Middle frontal gyrus (tissue), 1 donor: ENCODE data around the gene NOC2L.
A peak's percentile ranks its signal among the peaks of the same experiment; 100 is the strongest.

Experiments
- DNase-seq: peaks from one replicate; pipeline ENCODE4 v3.0.0-alpha.2; 2015; ENCODE audit warnings: low spot score; ENCODE audit errors: extremely low spot score

NOC2L gene

DNA sequence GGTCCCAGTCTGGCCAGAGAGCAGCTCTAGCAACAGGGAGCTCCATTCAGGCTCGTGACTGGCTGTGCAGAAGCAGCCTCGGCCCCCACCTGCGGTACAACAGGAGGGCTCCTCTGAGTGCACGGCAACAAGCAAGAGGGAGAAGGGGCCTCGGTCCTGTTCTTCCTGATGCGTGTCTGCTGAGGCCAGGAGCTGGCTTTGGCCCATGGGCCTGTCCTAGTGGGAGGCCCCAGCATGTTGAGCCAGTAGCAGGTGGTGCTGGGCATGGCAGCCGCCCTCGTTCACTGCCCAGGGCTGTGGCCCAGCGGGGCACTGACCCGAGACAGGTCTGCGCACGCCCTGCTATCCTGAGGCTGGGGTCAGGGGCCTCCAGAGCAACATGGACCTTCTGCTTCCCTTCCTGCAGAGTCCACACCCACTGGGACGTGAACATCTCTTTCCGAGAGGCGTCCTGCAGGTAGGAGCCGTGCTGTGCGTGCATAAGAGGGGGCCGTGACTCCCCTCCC is 28.4 kb downstream of the NOC2L start:
- DNase-seq, result no peak

DNA sequence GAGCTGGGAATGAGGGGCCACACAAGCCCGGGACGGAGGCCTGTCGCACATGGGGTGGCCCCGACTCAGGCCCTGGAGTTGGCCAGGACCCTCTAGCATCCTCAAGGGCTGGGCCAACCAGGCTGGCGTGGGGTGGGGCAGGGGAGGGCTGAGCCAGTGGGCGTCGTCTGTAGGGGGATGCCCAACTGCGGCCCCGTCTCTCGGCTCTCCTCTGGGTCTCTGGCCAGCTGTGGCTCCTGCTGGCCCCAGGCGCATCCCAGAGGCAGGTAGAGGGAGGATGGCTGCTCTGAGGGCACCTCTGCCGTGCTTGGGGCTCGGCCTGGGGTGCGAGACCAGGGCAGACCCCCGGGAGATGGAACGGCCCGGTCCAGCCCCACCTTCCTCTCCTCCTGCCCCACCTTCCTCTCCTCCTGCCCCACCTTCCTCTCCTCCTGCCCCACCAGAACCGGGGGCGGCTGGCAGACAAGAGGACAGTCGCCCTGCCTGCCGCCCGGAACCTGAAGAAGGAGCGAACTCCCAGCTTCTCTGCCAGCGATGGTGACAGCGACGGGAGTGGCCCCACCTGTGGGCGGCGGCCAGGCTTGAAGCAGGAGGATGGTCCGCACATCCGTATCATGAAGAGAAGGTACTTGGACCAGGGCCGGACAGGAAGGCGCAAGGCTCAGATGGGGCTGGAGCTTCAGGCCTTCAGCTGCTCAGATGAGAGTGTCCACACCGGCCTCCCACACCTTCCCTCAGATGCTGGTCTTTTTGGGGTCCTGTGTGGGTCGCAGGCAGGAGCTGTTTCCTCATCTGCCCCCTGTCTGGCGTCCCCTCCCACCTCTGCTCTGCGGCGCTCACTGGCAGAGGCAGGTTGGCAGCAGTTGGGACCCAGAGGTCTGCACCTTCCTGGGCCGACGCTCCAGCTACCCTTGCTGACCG is 29.1 kb downstream of the NOC2L start:
- DNase-seq, result no peak

DNA sequence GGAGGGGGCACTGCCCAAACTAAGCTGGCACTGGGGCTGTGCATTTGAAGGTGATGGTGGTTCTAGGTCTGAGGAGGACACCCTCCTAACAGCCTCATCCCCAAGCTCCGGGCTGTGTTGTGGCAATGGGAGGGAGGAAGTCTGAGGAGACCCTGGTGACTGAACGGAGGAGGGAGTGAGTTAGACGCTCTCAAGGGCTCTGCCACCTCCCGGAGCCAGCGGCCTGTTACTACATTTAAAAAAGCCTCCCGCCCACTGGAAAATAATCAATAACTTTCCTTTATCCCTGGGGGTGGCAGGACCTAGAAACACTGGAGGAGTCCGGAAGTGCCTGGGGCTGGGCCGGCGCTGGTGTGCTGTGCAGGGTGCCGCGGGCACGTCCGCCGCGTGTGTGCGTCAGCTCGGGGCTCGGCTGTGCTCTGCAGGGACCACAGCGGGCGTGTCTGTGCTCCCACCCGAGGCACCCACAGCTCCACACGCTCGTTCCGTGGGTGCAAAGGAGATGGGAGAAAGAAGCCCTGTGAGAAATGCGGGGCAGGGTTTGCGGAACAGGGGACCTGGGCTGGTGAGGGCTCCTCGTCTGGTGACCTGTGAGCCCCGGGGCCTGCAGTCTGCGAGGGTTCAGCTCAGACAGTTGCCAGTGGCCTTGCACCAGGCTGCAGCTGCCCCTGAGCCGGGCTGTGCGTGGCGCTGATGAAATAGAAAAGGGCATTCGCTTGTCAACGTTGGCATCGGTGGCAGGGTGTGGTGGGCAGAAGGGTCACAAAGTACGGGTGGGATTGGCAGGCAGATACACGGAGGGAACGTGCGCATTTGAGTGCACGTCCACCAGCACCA is 30.0 kb downstream of the NOC2L start:
- DNase-seq, result no peak

DNA sequence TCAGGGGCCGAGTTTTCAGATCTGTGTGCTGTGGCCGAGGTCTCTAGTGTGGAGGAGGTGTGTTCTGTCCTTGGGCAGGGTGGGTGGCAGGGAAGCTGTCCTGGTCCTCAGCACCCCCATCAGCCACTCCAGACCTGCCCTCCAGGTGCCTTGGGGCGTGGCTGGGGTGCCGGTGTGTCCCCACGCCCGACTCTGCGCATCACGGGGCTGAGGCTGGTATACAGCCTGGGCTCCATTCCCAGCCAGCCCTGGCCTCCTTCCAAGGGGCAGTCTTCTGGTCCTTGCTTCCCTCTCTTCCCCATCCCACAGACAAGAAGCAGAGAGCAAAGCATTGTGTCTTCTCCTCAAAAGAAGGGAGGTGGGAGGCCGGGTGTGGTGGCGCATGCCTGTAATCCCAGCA is 31.3 kb downstream of the NOC2L start:
- DNase-seq, result no peak

DNA sequence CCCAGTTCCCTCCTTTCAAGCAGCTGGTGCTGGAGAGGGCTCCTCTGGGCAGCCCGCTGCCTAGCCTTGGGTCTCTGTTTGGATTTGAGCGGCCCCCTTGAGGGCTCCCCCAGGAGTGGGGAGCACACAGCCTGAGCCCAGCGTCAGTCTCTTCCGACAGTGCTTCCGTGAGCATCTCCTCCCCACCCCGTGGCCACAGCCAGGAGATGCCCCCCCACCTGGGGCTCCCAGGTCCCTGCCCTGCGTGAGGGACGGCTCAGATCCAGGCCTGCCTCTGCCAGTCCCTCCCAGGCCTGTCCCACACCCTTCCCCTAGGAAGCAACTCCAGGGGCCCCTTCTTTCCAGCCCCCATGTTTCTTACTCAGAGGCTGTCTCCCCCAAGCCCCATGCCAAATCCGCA is 31.8 kb downstream of the NOC2L start:
- no peak for DNase-seq

DNA sequence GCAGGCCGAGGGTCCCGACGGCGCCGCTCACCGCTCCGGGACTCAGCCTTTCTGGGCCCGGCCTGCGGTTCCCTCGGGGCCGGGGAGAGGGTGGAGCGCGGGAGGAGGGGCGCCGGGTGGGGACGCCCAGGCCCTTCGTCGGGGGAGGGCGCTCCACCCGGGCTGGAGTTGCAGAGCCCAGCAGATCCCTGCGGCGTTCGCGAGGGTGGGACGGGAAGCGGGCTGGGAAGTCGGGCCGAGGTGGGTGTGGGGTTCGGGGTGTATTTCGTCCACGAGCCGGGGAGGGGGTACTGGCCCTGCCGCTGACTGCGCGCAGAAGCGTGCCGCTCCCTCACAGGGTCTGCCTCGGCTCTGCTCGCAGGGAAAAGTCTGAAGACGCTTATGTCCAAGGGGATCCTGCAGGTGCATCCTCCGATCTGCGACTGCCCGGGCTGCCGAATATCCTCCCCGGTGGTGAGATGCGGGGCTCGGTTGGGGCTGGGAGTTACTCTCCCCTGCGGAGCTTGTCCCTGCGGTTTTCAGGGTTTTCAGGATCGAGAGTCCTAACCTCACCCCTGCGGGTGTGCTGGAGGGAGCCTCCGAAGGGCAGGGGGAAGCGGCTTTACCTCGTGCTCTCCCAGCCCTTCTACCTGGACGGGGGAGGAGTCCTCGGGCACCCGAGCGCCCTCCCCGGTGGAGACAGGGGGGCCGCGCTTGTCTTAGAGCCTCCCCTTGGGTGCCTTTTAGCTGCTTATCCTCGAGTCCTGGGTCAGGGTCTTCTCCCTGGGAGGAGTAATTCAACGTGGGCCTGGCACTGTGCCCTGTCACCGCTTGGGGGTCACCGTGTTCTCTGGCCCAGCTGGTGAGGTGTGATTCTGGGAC is 33.3 kb downstream of the NOC2L start:
- no peak for DNase-seq

DNA sequence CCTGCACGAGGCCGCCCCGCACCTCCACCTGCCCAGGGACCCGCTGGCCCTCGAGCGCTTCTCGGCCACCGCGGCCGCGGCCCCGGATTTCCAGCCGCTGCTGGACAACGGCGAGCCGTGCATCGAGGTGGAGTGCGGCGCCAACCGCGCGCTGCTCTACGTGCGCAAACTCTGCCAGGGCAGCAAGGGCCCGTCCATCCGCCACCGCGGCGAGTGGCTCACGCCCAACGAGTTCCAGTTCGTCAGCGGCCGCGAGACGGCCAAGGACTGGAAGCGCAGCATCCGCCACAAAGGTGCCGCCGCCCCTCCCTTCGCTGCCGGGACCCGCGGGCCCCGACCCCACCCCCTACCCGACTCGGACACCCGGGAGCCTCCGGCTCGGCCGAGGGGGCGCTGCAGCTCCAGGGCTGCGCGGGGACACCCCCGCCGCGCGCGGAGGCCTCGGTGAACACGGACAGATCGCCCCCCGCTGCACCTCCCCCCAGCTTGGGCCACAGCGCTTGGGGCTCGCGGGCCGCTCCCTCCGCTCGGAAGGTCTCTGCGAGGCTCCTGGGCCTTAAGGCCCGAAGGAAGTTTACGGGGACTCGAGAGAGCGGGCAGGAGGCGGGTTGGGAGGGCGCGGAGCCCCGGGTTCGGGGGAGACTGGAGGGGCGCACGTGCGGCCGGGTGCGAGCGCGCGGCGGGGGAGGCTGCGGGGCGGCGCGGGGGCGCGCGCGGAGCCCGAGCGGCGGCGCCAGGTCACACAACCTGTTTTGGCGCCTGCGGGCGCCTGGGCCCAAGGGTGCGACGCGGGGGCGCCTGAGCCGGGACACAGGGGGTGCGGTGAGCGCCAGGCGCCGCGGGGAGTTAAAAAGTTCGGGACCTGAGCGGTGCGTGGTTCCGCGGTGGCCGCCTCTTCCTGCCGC is 34.1 kb downstream of the NOC2L start:
- no peak for DNase-seq

DNA sequence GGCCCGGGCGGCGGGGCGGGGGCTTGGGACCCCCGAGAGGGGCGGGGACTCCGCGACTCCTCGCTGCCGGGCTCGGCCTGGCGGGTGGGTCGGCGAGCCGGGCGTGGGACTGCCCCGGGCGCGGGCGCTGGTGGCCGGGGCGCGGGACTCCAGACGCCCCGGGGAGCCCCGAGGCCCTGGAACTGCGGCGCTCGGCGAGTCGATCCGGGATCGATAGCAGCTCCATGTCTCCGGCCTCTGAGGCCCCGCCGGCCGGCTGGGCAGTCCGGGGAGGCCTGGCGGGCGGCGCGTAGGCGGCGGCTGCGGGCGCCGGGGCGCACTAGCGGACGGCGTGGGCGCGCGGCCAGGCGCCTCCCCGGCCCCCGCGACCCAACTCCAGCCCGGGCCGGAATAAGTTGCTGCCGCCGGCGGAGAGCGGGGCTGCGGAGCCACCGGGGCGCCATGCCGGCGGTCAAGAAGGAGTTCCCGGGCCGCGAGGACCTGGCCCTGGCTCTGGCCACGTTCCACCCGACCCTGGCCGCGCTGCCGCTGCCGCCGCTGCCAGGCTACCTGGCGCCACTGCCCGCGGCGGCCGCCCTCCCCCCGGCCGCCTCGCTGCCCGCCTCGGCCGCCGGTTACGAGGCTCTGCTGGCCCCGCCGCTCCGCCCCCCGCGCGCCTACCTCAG is 34.9 kb downstream of the NOC2L start:
- no peak for DNase-seq

DNA sequence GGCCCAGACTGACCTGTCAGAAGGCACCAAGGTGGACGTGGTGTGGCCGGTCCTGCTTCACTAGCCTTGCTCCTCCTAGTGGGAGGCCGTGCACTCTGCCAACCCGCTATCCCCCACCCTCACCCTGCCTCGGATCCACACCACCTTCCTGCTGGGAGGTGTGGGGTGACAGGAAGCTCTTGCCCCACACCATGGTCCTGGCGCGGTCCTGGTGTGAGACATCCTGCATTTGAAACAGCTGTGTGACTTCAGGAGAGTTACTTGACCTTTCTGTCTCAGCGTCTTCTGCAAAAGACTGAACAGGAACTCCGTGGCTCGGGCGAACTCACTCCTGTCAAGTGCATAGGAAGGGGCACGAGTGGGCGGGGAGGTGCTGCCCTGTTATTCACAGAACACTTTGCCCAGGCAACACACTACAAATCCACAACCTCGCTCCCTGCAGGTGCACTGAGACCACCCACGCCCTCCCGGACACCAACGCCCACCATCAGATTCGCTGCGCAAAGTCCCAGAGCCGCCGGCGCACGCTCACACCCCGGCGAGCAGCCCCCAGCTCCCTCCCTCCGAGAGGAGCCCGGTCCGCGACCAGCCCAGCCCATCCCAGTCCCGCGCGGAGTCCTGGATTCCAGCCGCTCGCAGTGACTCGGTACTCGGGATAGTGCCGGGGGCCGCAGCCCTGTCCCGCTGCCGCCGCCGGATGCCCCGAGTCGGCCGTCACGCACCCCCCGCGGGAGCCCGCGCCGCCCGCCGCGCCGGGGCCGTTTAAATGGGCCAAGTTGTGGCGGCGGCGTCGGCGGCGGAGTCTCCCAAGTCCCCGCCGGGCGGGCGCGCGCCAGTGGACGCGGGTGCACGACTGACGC is 35.7 kb downstream of the NOC2L start, which contains the start of gene SAMD11:
TSS of gene SAMD11 (plus strand) at position 793 of the 860 bp plus-strand sequence. CDS start 509 bp downstream, outside the sequence.
- DNase-seq, result peak; percentile 57

DNA sequence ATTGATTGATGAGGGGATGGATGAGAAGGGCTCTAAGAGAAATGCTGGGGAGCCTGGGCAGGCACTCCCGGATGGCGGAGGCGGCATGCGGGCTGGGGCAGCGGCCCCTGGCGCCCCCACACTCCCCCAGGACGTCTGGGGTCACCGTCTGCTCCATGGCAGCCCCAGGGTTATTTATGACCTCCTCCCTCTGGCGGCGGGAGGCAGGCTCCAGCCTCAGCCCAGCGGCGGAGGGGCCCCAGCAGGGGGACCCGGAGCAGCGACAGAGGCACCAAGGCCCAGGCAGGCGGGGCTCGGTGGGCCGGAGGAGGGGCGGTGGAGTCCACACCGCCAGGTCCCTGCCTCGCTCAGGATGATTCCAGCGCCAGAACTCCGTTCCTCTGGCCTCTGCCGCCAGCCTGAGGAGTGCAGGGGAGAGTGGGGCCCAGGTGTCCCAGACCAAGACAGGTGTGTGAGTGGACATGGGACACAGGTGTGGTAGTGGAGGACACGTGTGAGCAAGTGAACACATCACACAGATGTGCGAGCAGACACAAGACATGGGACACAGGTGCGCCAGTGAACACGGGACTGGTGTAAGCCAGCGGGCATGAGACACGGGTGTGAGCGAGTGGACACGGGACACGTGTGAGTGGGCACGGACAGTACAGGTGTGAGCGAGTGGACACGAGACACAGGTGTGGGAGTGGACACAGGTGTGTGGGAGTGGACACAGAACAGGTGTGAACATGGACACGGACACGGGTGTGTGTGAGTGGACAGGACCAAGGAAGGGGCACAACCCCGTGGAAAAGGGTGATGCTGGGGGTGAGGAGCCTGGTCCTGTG is 37.8 kb downstream of the NOC2L start:
- DNase-seq, result peak; percentile 26

DNA sequence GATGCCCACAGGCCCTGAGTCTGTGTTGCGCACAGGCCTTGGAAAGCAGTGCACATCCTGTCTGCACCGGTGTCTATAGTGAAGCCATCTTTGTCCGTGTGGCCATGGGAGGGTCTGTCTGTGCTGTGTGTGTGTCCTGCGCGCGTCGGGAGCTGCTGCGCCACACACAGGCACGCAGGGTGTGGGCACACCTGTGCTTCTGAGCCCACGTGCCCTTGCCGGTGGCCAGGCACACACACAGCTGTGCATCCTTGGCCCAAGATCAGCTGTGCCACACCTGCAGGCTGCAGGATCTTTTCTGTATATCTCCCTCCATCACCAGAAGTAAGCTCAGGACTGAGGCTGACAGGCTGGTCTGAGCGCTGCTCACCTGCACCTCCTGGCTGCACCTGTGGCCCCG is 38.5 kb downstream of the NOC2L start:
- no peak for DNase-seq

DNA sequence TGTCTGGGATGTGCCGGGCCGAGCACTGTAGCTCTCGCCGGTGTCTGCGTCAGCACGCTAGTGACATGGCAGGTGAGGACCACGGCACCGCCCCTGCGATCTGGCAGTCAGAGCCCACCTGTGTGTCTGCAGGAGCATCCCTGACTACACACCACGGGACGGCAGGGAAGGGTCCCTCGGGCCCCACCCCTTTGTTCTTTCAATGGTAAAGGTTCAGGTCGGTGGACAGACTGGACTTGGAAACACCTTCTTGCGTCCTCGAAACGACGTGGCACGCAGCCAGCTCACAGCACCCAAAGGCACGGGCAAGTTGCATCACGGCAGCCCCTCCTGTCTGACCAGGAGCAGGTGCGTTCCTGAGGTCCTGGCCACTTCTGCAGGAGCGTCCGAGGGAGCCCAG is 39.0 kb downstream of the NOC2L start:
- DNase-seq, result no peak

DNA sequence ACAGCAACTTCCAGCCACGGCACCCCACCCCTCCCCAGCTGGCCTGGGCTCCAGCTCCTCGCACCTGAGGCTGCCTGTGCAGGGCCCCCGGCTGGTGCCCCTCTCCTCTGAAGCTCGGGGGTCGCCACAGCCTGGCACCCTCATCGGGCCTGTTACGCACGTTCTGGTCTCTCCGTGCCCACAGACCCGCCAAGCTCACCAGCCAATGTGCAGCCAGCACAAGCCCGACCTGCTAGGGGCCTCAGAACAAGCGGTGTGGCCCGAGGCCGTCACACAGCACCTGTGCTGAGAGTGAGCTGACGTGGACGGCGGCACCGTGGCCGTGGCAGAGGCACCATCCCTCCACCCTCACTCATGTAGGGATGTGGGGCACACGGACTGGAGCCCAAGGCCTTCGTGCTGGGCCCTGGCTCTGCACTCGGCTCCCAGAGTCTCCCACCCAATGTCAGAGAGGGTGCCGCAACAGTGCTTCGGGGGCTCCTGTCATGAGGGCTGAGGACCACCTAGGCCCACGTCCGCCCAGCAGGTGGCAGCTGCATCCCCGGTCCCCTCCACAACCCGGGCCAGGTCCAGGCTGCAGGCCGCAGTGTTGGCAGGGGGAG is 39.7 kb downstream of the NOC2L start:
- no peak for DNase-seq

DNA sequence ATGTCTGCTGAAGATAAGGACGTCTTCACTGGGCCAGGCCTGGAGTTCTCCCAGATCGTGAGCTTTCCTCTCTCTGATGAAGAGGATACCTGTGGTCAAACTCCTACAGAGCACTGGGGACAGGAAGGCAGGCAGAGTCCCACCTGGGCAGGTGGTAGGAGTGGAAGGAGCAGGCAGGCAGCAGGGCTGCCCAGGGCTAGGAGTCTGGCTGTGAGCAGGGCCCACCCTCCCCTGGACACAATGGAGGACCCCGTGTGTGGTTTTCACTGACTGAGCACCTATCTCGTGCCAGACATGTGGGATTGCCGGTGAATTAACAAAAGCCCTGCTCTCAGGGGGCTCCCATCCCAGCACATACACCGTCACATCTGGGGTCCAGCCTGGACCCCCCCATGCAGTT is 40.2 kb downstream of the NOC2L start:
- DNase-seq, result no peak

DNA sequence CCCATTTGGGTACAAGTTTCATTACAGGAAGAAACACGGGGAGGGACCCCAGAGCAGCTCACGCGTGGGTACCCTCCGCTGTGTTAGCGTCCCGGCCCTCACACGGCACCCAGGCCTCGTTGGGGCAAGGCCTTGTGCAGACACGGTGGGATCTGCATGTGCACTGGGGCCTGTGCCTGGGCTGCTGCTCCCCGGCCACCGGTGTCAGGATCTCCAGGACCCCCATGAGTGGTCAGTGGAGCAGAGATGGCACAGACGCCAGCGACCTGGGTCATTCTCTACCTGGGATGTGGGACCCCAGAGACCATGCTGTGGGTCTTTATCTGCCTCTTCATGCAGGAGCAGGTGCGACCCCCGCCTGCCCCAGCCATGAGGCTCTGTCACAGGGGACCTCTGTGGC is 40.7 kb downstream of the NOC2L start:
- no peak for DNase-seq

DNA sequence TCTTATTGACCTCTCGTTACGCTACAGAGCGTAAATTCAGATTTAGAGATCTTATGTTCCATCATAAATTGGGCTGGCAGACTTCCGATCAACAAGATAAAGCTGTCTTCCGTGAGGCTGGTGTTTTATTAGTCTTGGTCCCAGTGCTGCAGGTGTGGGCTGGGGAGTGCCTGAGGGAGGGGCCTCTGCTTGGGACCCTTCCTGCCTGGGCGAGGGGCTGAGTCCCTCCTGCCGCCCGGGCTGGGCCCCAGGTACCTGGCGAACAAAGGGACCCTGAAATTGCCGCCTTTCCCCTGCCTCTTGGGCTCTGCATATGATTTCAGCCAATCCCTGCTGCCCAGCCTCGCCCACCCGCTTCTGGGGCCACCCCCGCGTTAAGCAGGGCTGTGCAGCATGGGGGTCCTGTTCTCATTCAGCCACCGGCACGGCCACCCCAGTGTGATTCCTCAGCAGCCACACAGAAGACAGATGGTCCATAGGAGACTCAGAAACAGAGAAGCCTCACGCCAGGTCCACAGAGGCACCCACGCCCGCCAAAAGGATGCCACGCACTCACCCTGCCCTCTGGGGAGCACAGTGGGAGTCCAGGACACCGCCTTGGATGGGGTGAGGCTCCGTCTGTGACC is 41.5 kb downstream of the NOC2L start:
- DNase-seq, result no peak

DNA sequence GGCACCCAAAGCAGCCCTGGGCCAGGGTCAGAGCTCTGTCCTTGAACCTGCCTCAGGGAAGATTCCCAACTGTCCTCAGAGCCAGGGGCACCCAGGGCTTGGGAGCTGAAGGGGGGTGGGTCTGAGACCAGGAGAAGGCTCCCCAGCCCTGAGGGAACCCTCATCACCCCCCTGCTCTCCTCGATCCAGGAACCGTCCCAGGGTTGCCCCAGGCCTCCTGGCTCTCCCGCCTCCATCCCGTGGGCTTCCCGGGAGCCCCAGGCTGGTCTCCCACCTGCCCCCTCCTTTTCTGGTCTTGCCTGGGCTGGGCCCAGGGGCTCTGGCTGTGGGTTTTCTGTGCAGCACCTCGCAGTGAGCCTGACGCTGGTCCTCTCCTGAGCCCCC is 42.0 kb downstream of the NOC2L start:
- DNase-seq, result no peak
